MM.1S (cell line): ENCODE measurements around the gene IST1.

ENCODE experiments used
- DNase-seq: peaks from one replicate; pipeline ENCODE4 v3.0.0-alpha.2; 2015
- H2AFZ ChIP-seq: fragments of 300-600 bp; sonication (generic); 2 replicates; pipeline ENCODE4 v1.6.0; 2016; ENCODE audit warnings: antibody characterized with exemption, low read length
- H3F3A ChIP-seq: fragments of 300-600 bp; sonication (generic); 2 replicates; pipeline ENCODE4 v1.6.1; 2016; ENCODE audit warnings: mild to moderate bottlenecking, antibody characterized with exemption, low read length, moderate library complexity, mixed read lengths; ENCODE audit not compliant: insufficient read depth
- H3K27ac ChIP-seq: fragments of 300-600 bp; sonication (generic); 2 replicates; pipeline ENCODE4 v1.5.1; 2016; ENCODE audit warnings: mild to moderate bottlenecking, low read length
- H3K27me3 ChIP-seq: fragments of 300-600 bp; sonication (generic); replicated peaks from 2 replicates; pipeline ENCODE4 v1.6.0; 2016; ENCODE audit warnings: low read length; ENCODE audit not compliant: insufficient read depth
- H3K36me3 ChIP-seq: fragments of 300-600 bp; sonication (generic); replicated peaks from 2 replicates; pipeline ENCODE4 v1.6.1; 2016; ENCODE audit warnings: mild to moderate bottlenecking, low read length, mixed read lengths; ENCODE audit not compliant: insufficient read depth
- H3K4me1 ChIP-seq: fragments of 300-600 bp; sonication (generic); 2 replicates; pipeline ENCODE4 v1.6.1; 2016; ENCODE audit warnings: low read length, mixed read lengths
- H3K4me2 ChIP-seq: fragments of 300-600 bp; sonication (generic); 2 replicates; pipeline ENCODE4 v1.6.0; 2016; ENCODE audit warnings: low read depth, low read length
- H3K4me3 ChIP-seq: fragments of 300-600 bp; sonication (generic); 2 replicates; pipeline ENCODE4 v1.5.1; 2016; ENCODE audit warnings: low read length, mixed read lengths
- H3K79me2 ChIP-seq: fragments of 300-600 bp; sonication (generic); 2 replicates; pipeline ENCODE4 v1.6.1; 2016; ENCODE audit warnings: mixed run types, low read length, mixed read lengths
- H3K9ac ChIP-seq: fragments of 300-600 bp; sonication (generic); 2 replicates; pipeline ENCODE4 v1.6.1; 2016; ENCODE audit warnings: low read length, mixed read lengths
- H3K9me2 ChIP-seq: fragments of 300-600 bp; sonication (generic); replicated peaks from 2 replicates; pipeline ENCODE4 v1.6.1; 2016; ENCODE audit warnings: mild to moderate bottlenecking, low read length, mixed read lengths; ENCODE audit not compliant: insufficient read depth
- H3K9me3 ChIP-seq: fragments of 300-600 bp; sonication (generic); replicated peaks from 2 replicates; pipeline ENCODE4 v1.6.1; 2016; ENCODE audit warnings: mild to moderate bottlenecking, low read length, mixed read lengths; ENCODE audit not compliant: insufficient read depth
- H4K20me1 ChIP-seq: fragments of 300-600 bp; sonication (generic); 2 replicates; pipeline ENCODE4 v1.6.1; 2016; ENCODE audit warnings: mild to moderate bottlenecking, low read length, moderate library complexity, mixed read lengths; ENCODE audit not compliant: insufficient read depth
- CTCF ChIP-seq: fragments of 300-600 bp; sonication (generic); IDR thresholded peaks from 2 replicates; pipeline ENCODE4 v1.5.1; 2016; ENCODE audit warnings: antibody characterized with exemption, low read length, mixed read lengths
- EZH2 ChIP-seq: fragments of 300-600 bp; sonication (generic); optimal IDR thresholded peaks from 2 replicates; pipeline ENCODE3; 2017; ENCODE audit warnings: low read depth, mild to moderate bottlenecking, antibody characterized with exemption, low read length, mixed read lengths
- EZH2phosphoT487 ChIP-seq: fragments of 300-600 bp; sonication (generic); IDR thresholded peaks from 2 replicates; pipeline ENCODE4 v1.6.1; 2018; ENCODE audit warnings: antibody characterized with exemption, low read length

IST1 gene

DNA sequence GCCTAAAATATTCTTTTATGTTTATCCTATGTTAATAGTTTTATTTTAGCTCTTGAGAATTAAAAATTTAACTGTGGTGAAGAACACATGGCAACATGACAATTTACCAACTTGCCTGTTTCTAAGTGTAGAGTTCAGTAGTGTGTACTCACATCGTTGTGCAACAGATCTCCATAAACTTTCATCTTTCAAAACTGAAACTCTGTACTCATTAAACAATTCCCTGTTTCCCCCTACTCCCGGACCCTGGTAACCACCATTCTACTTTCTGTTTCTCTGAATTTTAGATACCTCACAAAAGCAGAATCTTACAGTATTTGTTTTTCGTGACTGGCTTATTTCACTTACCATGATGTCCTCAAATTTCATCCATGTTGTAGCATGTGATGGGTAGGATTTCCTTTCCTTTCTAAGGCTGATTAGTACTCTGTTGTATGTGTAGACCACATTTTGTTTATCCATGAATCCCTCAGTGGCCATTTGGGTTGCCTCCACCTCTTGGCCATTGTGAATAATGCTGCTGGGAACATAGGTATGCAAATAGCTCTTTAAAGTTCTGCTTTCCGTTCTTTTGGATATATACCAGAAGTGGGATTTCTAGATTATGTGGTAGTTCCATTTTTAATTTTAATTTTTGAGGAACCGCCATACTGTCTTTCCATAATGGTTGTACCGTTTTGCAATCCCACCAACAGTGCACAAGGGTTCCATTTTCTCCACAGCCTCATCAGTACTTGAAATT, 17.4 kb downstream of the IST1 start:
- H3K4me2 ChIP-seq = no peak overlapping the region
- H3K79me2 ChIP-seq = peaks cover 100% of the 10 kb centered on the region
- no peak overlapping the region for H2AFZ ChIP-seq
- H3K4me3 ChIP-seq = no peak overlapping the region
- H4K20me1 ChIP-seq = peaks cover 55% of the 10 kb centered on the region
- peaks cover 9% of the 10 kb centered on the region; the same call in 1 of the 2 replicates for H3K36me3 ChIP-seq
- no peak for DNase-seq
- H3K4me1 ChIP-seq = peaks cover 28% of the 10 kb centered on the region
- H3K9ac ChIP-seq = no peak overlapping the region
- no peaks in the 10 kb centered on the region for H3K9me3 ChIP-seq
- no peaks in the 10 kb centered on the region for H3F3A ChIP-seq
- TF ChIP-seq EZH2phosphoT487 (no peak), EZH2 (no peak), CTCF (no peak)
- H3K27ac ChIP-seq = no peak overlapping the region
- H3K9me2 ChIP-seq = no peaks in the 10 kb centered on the region
- H3K27me3 ChIP-seq = no peaks in the 10 kb centered on the region

DNA sequence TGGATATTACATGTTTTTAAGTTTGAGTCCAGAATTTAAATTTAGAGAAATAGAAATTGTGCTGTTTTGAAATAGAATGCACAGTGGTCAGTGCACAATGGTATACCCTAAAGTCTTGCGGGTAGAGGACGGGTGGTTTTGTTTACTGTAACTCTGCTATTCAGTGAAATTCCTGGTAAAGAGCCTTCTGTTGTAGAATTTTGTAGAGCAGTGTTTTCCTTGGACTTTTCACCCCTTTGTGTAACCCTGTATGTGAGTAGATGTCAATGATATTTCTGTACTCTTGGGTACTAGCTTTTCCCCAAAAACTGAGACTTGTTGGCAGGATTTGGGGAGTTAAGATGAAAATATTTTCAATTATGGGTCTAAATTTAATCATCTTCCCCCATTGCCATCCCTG, 19.5 kb downstream of the IST1 start:
- Histone ChIP-seq H3K9ac (no peak overlapping the region), H3K27ac (no peak overlapping the region), H3K9me2 (no peaks in the 10 kb centered on the region), H3K4me2 (no peak overlapping the region), H3K4me3 (no peak overlapping the region), H3K9me3 (no peaks in the 10 kb centered on the region), H3F3A (peaks cover 4% of the 10 kb centered on the region), H2AFZ (no peak overlapping the region), H4K20me1 (peaks cover 38% of the 10 kb centered on the region), H3K79me2 (peaks cover 100% of the 10 kb centered on the region), H3K4me1 (peaks cover 46% of the 10 kb centered on the region), H3K36me3 (peaks cover 12% of the 10 kb centered on the region; the same call in 1 of the 2 replicates), H3K27me3 (no peaks in the 10 kb centered on the region)
- no peak for TF ChIP-seq EZH2phosphoT487
- no peak for TF ChIP-seq CTCF
- TF ChIP-seq EZH2 = no peak
- DNase-seq = no peak

DNA sequence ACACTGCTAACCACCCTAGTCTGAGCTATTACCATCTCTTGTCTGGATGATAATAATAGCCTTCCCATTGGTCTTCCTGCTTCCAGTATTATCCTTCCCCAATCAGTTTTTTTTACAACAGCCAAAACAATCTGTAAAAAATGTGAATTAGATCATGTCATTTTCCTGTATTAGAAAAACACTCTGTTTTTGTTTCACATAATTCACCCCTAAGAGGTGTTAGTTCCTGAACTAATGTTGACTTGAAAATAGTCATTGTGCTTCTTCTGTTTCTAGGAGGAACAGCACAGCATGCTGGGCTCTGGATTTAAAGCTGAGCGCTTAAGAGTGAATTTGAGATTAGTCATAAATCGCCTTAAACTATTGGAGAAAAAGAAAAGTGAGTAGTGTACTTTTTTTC, 20.0 kb downstream of the IST1 start:
- Histone ChIP-seq H3K36me3 (peaks cover 10% of the 10 kb centered on the region; the same call in 1 of the 2 replicates), H3K4me2 (no peak overlapping the region)

More for the DNA sequence above, 20.0 kb downstream of the IST1 start:
- Histone ChIP-seq H3K27ac (no peak overlapping the region), H2AFZ (no peak overlapping the region), H3F3A (peaks cover 4% of the 10 kb centered on the region), H3K9me3 (no peaks in the 10 kb centered on the region), H3K9me2 (no peaks in the 10 kb centered on the region), H3K4me1 (peaks cover 46% of the 10 kb centered on the region), H3K27me3 (no peaks in the 10 kb centered on the region), H3K79me2 (peaks cover 100% of the 10 kb centered on the region), H4K20me1 (peaks cover 34% of the 10 kb centered on the region), H3K4me3 (no peak overlapping the region), H3K9ac (no peak overlapping the region)
- no peak for DNase-seq
- TF ChIP-seq EZH2phosphoT487 = no peak
- TF ChIP-seq CTCF = no peak
- TF ChIP-seq EZH2 = no peak
